MM.1S (cell line): ENCODE measurements around the gene DUOX2.

Source experiments
- DNase-seq: peaks from one replicate; pipeline ENCODE4 v3.0.0-alpha.2; 2015
- H2AFZ ChIP-seq: fragments of 300-600 bp; sonication (generic); 2 replicates; pipeline ENCODE4 v1.6.0; 2016; ENCODE audit warnings: antibody characterized with exemption, low read length
- H3F3A ChIP-seq: fragments of 300-600 bp; sonication (generic); 2 replicates; pipeline ENCODE4 v1.6.1; 2016; ENCODE audit warnings: mild to moderate bottlenecking, antibody characterized with exemption, low read length, moderate library complexity, mixed read lengths; ENCODE audit not compliant: insufficient read depth
- H3K27ac ChIP-seq: fragments of 300-600 bp; sonication (generic); 2 replicates; pipeline ENCODE4 v1.5.1; 2016; ENCODE audit warnings: mild to moderate bottlenecking, low read length
- H3K27me3 ChIP-seq: fragments of 300-600 bp; sonication (generic); replicated peaks from 2 replicates; pipeline ENCODE4 v1.6.0; 2016; ENCODE audit warnings: low read length; ENCODE audit not compliant: insufficient read depth
- H3K36me3 ChIP-seq: fragments of 300-600 bp; sonication (generic); replicated peaks from 2 replicates; pipeline ENCODE4 v1.6.1; 2016; ENCODE audit warnings: mild to moderate bottlenecking, low read length, mixed read lengths; ENCODE audit not compliant: insufficient read depth
- H3K4me1 ChIP-seq: fragments of 300-600 bp; sonication (generic); 2 replicates; pipeline ENCODE4 v1.6.1; 2016; ENCODE audit warnings: low read length, mixed read lengths
- H3K4me2 ChIP-seq: fragments of 300-600 bp; sonication (generic); 2 replicates; pipeline ENCODE4 v1.6.0; 2016; ENCODE audit warnings: low read depth, low read length
- H3K4me3 ChIP-seq: fragments of 300-600 bp; sonication (generic); 2 replicates; pipeline ENCODE4 v1.5.1; 2016; ENCODE audit warnings: low read length, mixed read lengths
- H3K79me2 ChIP-seq: fragments of 300-600 bp; sonication (generic); 2 replicates; pipeline ENCODE4 v1.6.1; 2016; ENCODE audit warnings: mixed run types, low read length, mixed read lengths
- H3K9ac ChIP-seq: fragments of 300-600 bp; sonication (generic); 2 replicates; pipeline ENCODE4 v1.6.1; 2016; ENCODE audit warnings: low read length, mixed read lengths
- H3K9me2 ChIP-seq: fragments of 300-600 bp; sonication (generic); replicated peaks from 2 replicates; pipeline ENCODE4 v1.6.1; 2016; ENCODE audit warnings: mild to moderate bottlenecking, low read length, mixed read lengths; ENCODE audit not compliant: insufficient read depth
- H3K9me3 ChIP-seq: fragments of 300-600 bp; sonication (generic); replicated peaks from 2 replicates; pipeline ENCODE4 v1.6.1; 2016; ENCODE audit warnings: mild to moderate bottlenecking, low read length, mixed read lengths; ENCODE audit not compliant: insufficient read depth
- H4K20me1 ChIP-seq: fragments of 300-600 bp; sonication (generic); 2 replicates; pipeline ENCODE4 v1.6.1; 2016; ENCODE audit warnings: mild to moderate bottlenecking, low read length, moderate library complexity, mixed read lengths; ENCODE audit not compliant: insufficient read depth
- EZH2 ChIP-seq: fragments of 300-600 bp; sonication (generic); optimal IDR thresholded peaks from 2 replicates; pipeline ENCODE3; 2017; ENCODE audit warnings: low read depth, mild to moderate bottlenecking, antibody characterized with exemption, low read length, mixed read lengths
- EZH2phosphoT487 ChIP-seq: fragments of 300-600 bp; sonication (generic); IDR thresholded peaks from 2 replicates; pipeline ENCODE4 v1.6.1; 2018; ENCODE audit warnings: antibody characterized with exemption, low read length
- TF ChIP-seq, protein P1 (sequence below): fragments of 300-600 bp; sonication (generic); IDR thresholded peaks from 2 replicates; pipeline ENCODE4 v1.5.1; 2016; ENCODE audit warnings: antibody characterized with exemption, low read length, mixed read lengths

DUOX2 gene

DNA sequence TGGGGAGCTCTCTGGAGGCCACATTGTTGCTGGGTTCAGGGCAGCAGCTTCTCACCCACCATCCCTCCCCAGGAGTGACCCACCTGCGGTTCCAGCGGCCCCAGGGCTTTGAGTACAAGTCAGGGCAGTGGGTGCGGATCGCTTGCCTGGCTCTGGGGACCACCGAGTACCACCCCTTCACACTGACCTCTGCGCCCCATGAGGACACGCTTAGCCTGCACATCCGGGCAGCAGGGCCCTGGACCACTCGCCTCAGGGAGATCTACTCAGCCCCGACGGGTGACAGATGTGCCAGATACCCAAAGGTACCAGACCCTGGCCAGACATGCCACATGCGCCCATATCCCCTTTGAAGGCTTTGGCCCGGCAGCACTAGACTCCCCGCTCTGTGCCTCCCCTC is 47.7 kb upstream of the DUOX2 start:
- Histone ChIP-seq H3K4me1 (no peaks in the 10 kb centered on the region), H3K4me3 (no peak overlapping the region), H3K9me3 (no peaks in the 10 kb centered on the region)

GRCh38 chr15:45157974-45158373 is 44.0 kb upstream of the DUOX2 start:
- no peaks in the 10 kb centered on the region for H3K9me3 ChIP-seq
- H3F3A ChIP-seq = no peaks in the 10 kb centered on the region
- no peaks in the 10 kb centered on the region for H4K20me1 ChIP-seq
- H3K4me3 ChIP-seq = no peak overlapping the region
- H3K27ac ChIP-seq = no peak overlapping the region
- no peaks in the 10 kb centered on the region for H3K9me2 ChIP-seq
- no peak overlapping the region for H2AFZ ChIP-seq
- no peaks in the 10 kb centered on the region for H3K4me1 ChIP-seq
- DNase-seq = no peak
- no peaks in the 10 kb centered on the region for H3K79me2 ChIP-seq
- H3K9ac ChIP-seq = no peak overlapping the region
- H3K4me2 ChIP-seq = no peak overlapping the region
- H3K36me3 ChIP-seq = no peaks in the 10 kb centered on the region
- no peaks in the 10 kb centered on the region for H3K27me3 ChIP-seq
- TF ChIP-seq EZH2 (no peak), EZH2phosphoT487 (no peak)
- TF ChIP-seq, protein P1, sequence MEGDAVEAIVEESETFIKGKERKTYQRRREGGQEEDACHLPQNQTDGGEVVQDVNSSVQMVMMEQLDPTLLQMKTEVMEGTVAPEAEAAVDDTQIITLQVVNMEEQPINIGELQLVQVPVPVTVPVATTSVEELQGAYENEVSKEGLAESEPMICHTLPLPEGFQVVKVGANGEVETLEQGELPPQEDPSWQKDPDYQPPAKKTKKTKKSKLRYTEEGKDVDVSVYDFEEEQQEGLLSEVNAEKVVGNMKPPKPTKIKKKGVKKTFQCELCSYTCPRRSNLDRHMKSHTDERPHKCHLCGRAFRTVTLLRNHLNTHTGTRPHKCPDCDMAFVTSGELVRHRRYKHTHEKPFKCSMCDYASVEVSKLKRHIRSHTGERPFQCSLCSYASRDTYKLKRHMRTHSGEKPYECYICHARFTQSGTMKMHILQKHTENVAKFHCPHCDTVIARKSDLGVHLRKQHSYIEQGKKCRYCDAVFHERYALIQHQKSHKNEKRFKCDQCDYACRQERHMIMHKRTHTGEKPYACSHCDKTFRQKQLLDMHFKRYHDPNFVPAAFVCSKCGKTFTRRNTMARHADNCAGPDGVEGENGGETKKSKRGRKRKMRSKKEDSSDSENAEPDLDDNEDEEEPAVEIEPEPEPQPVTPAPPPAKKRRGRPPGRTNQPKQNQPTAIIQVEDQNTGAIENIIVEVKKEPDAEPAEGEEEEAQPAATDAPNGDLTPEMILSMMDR = no peak

More for the DNA sequence above, 47.7 kb upstream of the DUOX2 start:
- Histone ChIP-seq H3K4me2 (no peak overlapping the region), H3K27me3 (no peaks in the 10 kb centered on the region), H3K9me2 (no peaks in the 10 kb centered on the region), H3K27ac (no peak overlapping the region), H2AFZ (no peak overlapping the region), H3K36me3 (no peaks in the 10 kb centered on the region), H3K79me2 (peaks cover 3% of the 10 kb centered on the region; the same call in 1 of the 2 replicates), H3F3A (no peaks in the 10 kb centered on the region), H4K20me1 (no peaks in the 10 kb centered on the region), H3K9ac (no peak overlapping the region)
- no peak for DNase-seq
- TF ChIP-seq, protein P1 = no peak
- TF ChIP-seq EZH2 = no peak
- no peak for TF ChIP-seq EZH2phosphoT487

- H3K4me1 ChIP-seq = no peaks in the 10 kb centered on the region
- H3K27me3 ChIP-seq = no peaks in the 10 kb centered on the region
- no peak overlapping the region for H2AFZ ChIP-seq
- no peaks in the 10 kb centered on the region for H3K79me2 ChIP-seq
- no peaks in the 10 kb centered on the region for H4K20me1 ChIP-seq
- H3F3A ChIP-seq = no peaks in the 10 kb centered on the region
- H3K4me3 ChIP-seq = no peak overlapping the region
- H3K27ac ChIP-seq = no peak overlapping the region
- no peak for DNase-seq
- H3K9me3 ChIP-seq = no peaks in the 10 kb centered on the region
- H3K36me3 ChIP-seq = no peaks in the 10 kb centered on the region
- no peak overlapping the region for H3K4me2 ChIP-seq
- H3K9me2 ChIP-seq = no peaks in the 10 kb centered on the region
- TF ChIP-seq, protein P1 = no peak
- TF ChIP-seq EZH2 (no peak), EZH2phosphoT487 (no peak)
- no peak overlapping the region for H3K9ac ChIP-seq
These were observed 42.9 kb upstream of the DUOX2 start for GRCh38 chr15:45156744-45157455.
